H1 (cell line): ENCODE data around the gene NFIC. TPM values are rescaled to one million over a fixed set of nuclear protein-coding genes. Genes with fewer than 3 reads are reported as not detected.
"Not testable (repeated sequence)": the region's sequence is repeated elsewhere in the genome, so short reads cannot be mapped to it uniquely, and the experiment has no call there.

Experiments
- CTCF ChIA-PET: fragments of 300-600 bp; sonication (Branson Sonifier 250); formaldehyde crosslinking; loops from one replicate; lab custom pipeline; 2021; ENCODE audit not compliant: partially characterized antibody; lab: Charles Lee
- POLR2A ChIA-PET: fragments of 300-600 bp; sonication (Branson Sonifier 250); formaldehyde crosslinking; loops from one replicate; lab custom pipeline; 2021; ENCODE audit warnings: inconsistent platforms; ENCODE audit not compliant: partially characterized antibody; lab: Charles Lee
- DNase-seq, 2 experiments: peaks; one replicate each; pipeline versions ENCODE4 v3.0.0 to v3.0.0-alpha.2; 2010 to 2022; ENCODE audit warnings: low spot score in 2 of 2, low read depth in 1 of 2, mixed read lengths in 1 of 2
- FAIRE-seq: peaks from 2 replicates; lab custom pipeline; 2011; peaks lifted over from hg19 to GRCh38; lab: Jason Lieb, UNC
- H2AFZ ChIP-seq: 2 replicates; pipeline ENCODE4 v1.8.1; 2012; ENCODE audit warnings: low read length, inconsistent platforms
- H2AK5ac ChIP-seq: 2 replicates; pipeline ENCODE4 v1.6.1; 2013; ENCODE audit warnings: low read depth, low read length
- H2BK120ac ChIP-seq: replicated peaks from 2 replicates; pipeline ENCODE3; 2013; ENCODE audit warnings: low read depth, low read length, inconsistent platforms
- H2BK12ac ChIP-seq: 2 replicates; pipeline ENCODE4 v1.6.1; 2013; ENCODE audit warnings: low read depth, low read length
- H2BK15ac ChIP-seq: 2 replicates; pipeline ENCODE4 v1.6.1; 2013; ENCODE audit warnings: low read length
- H2BK20ac ChIP-seq: 2 replicates; pipeline ENCODE4 v1.6.1; 2013; ENCODE audit warnings: low read length
- H2BK5ac ChIP-seq: 2 replicates; pipeline ENCODE4 v1.6.1; 2013; ENCODE audit warnings: low read depth, low read length
- H3K14ac ChIP-seq: 2 replicates; pipeline ENCODE4 v1.6.1; 2013; ENCODE audit warnings: inconsistent platforms; ENCODE audit not compliant: insufficient read length
- H3K18ac ChIP-seq: 2 replicates; pipeline ENCODE4 v1.6.1; 2013; ENCODE audit warnings: low read length; ENCODE audit errors: extremely low read depth
- H3K23ac ChIP-seq: 2 replicates; pipeline ENCODE4 v1.6.1; 2013; ENCODE audit warnings: inconsistent platforms; ENCODE audit not compliant: insufficient read length
- H3K23me2 ChIP-seq: 2 replicates; pipeline ENCODE4 v1.6.1; 2013; ENCODE audit warnings: low read depth, low read length
- H3K27ac ChIP-seq: 2 replicates; pipeline ENCODE4 v1.6.1; 2011; ENCODE audit warnings: low read depth, low read length, inconsistent platforms
- H3K27me3 ChIP-seq, 4 experiments: replicated peaks in 1 of 4; 1 replicate in 1 of 4; 2 replicates in 3 of 4; pipeline versions ENCODE4 v1.6.1 to v1.8.1; 2011 to 2013; ENCODE audit warnings: low read length in 3 of 4, mild to moderate bottlenecking in 3 of 4, inconsistent platforms in 2 of 4, mixed read lengths in 2 of 4, moderate library complexity in 1 of 4; ENCODE audit not compliant: control insufficient read depth in 3 of 4, insufficient read depth in 3 of 4; ENCODE audit errors: extremely low read depth in 1 of 4
- H3K36me3 ChIP-seq, 4 experiments: 2 replicates each; pipeline versions ENCODE4 v1.6.1 to v1.8.1; 2011 to 2013; ENCODE audit warnings: mild to moderate bottlenecking in 4 of 4, low read length in 3 of 4, moderate library complexity in 2 of 4, control low read depth in 1 of 4, inconsistent platforms in 1 of 4; ENCODE audit not compliant: insufficient read depth in 4 of 4, control insufficient read depth in 2 of 4
- H3K4ac ChIP-seq: replicated peaks from 2 replicates; pipeline ENCODE3; 2013; ENCODE audit warnings: low read length, low read depth, mixed read lengths, inconsistent platforms; ENCODE audit not compliant: insufficient read length
- H3K4me1 ChIP-seq, 4 experiments: replicated peaks in 1 of 4; 1 replicate in 1 of 4; 2 replicates in 3 of 4; pipeline versions ENCODE4 v1.6.1 to v1.8.1; 2011 to 2013; ENCODE audit warnings: low read length in 3 of 4, inconsistent platforms in 2 of 4, mixed read lengths in 1 of 4; ENCODE audit not compliant: insufficient read depth in 4 of 4, control insufficient read depth in 3 of 4
- H3K4me2 ChIP-seq, 2 experiments: 2 replicates each; pipeline versions ENCODE4 v1.6.1 to v1.8.1; 2011 to 2013; ENCODE audit warnings: low read depth in 2 of 2, low read length in 2 of 2, control low read depth in 1 of 2, inconsistent platforms in 1 of 2, mild to moderate bottlenecking in 1 of 2; ENCODE audit not compliant: insufficient read depth in 1 of 2
- H3K4me3 ChIP-seq, 4 experiments: fragments of 200-600, 300-600 bp in 1 of 4; sonication (generic), shearing (Covaris generic), sonication (Bioruptor Twin) in 1 of 4; 2 replicates each; pipeline versions ENCODE4 v1.5.1 to v1.8.1; 2011 to 2016; ENCODE audit warnings: low read length in 4 of 4, low read depth in 3 of 4, control low read depth in 2 of 4, inconsistent platforms in 2 of 4, mild to moderate bottlenecking in 2 of 4, mixed read lengths in 1 of 4, moderate library complexity in 1 of 4; ENCODE audit not compliant: insufficient read depth in 2 of 4; ENCODE audit errors: extremely low read depth in 1 of 4
- H3K56ac ChIP-seq: replicated peaks from 2 replicates; pipeline ENCODE3; 2013; ENCODE audit warnings: low read depth, mild to moderate bottlenecking, mixed read lengths, low read length, inconsistent platforms; ENCODE audit not compliant: insufficient read length
- H3K79me1 ChIP-seq: 2 replicates; pipeline ENCODE4 v1.6.1; 2013; ENCODE audit warnings: low read depth, low read length, control low read depth
- H3K79me2 ChIP-seq, 2 experiments: 2 replicates each; pipeline versions ENCODE4 v1.6.1 to v1.8.1; 2012 to 2013; ENCODE audit warnings: low read length in 2 of 2, mild to moderate bottlenecking in 2 of 2, inconsistent platforms in 1 of 2; ENCODE audit not compliant: insufficient read depth in 2 of 2, control insufficient read depth in 1 of 2
- H3K9ac ChIP-seq, 4 experiments: replicated peaks in 1 of 4; 1 replicate in 1 of 4; 2 replicates in 3 of 4; pipeline versions ENCODE4 v1.6.1 to v1.8.1; 2011 to 2013; ENCODE audit warnings: low read depth in 3 of 4, low read length in 3 of 4, control low read depth in 2 of 4, mild to moderate bottlenecking in 2 of 4, moderate library complexity in 2 of 4, inconsistent platforms in 1 of 4; ENCODE audit errors: extremely low read depth in 1 of 4
- H3K9me3 ChIP-seq, 2 experiments: 2 replicates each; pipeline versions ENCODE4 v1.6.1 to v1.8.1; 2012 to 2013; ENCODE audit warnings: mild to moderate bottlenecking in 2 of 2, moderate library complexity in 2 of 2, control low read depth in 1 of 2, inconsistent platforms in 1 of 2, low read depth in 1 of 2, low read length in 1 of 2, mixed read lengths in 1 of 2; ENCODE audit not compliant: insufficient read depth in 2 of 2
- H4K20me1 ChIP-seq, 2 experiments: replicated peaks in 1 of 2; 2 replicates each; pipeline versions ENCODE3 to v1.8.1; 2011 to 2013; ENCODE audit warnings: inconsistent platforms in 2 of 2, low read length in 2 of 2, mild to moderate bottlenecking in 1 of 2; ENCODE audit not compliant: insufficient read depth in 2 of 2, control insufficient read depth in 1 of 2
- H4K5ac ChIP-seq: 2 replicates; pipeline ENCODE4 v1.6.1; 2013; ENCODE audit warnings: low read length, low read depth, mixed read lengths, inconsistent platforms; ENCODE audit not compliant: insufficient read length
- H4K8ac ChIP-seq: 2 replicates; pipeline ENCODE4 v1.8.0; 2013; ENCODE audit warnings: mild to moderate bottlenecking, moderate library complexity, low read length, inconsistent platforms; ENCODE audit not compliant: insufficient read depth; ENCODE audit errors: extremely low read depth
- H4K91ac ChIP-seq: replicated peaks from 2 replicates; pipeline ENCODE3; 2013; ENCODE audit warnings: low read length, mixed read lengths, inconsistent platforms; ENCODE audit not compliant: insufficient read length
- WGBS, 2 experiments: shearing (Covaris generic) in 1 of 2; methylation state at CpG; one replicate each; pipeline versions ENCODE4 v1.1.6 to v1.1.7; 2013 to 2015; ENCODE audit warnings: low lambda C conversion rate in 2 of 2, mixed read lengths in 2 of 2, inconsistent platforms in 1 of 2, low coverage in 1 of 2, missing lambda C conversion rate in 1 of 2; ENCODE audit not compliant: insufficient replicate concordance in 2 of 2, insufficient coverage in 1 of 2, insufficient read length in 1 of 2; ENCODE audit errors: extremely low coverage in 1 of 2, missing lambda C conversion rate in 1 of 2; 5-methylcytosine and 5-hydroxymethylcytosine counted together
- polyA plus RNA-seq, 7 experiments: library from polyadenylated mRNA; depleted of rRNA in 3 of 7; stranded (reverse) in 5 of 7; unstranded in 2 of 7; fragments of >200 nt in 5 of 7; fragments of 200-250 nt in 2 of 7; gene quantifications; 1 replicate in 5 of 7; 2 replicates in 1 of 7; 4 replicates in 1 of 7; pipeline versions ENCODE4 v1.2.1 to v1.2.3, GENCODE V29; 2011 to 2013; ENCODE audit warnings: missing spikeins in 2 of 7, mixed read lengths in 2 of 7
- total RNA-seq: library from RNA; stranded (reverse); fragmentation: NEBNext Ultra II Directional; extraction: Animal tissue kit (Norgen Biotek cat#: 25700); gene quantifications from 2 replicates; pipeline ENCODE4 v1.2.1, GENCODE V29; 2021

NFIC gene
- total and polyA plus RNA-seq, 2 of the 8 experiments (the other 6 are each of a cell fraction or from before 2014, with no cell fraction given) = 0.56 to 3.2 TPM

DNA sequence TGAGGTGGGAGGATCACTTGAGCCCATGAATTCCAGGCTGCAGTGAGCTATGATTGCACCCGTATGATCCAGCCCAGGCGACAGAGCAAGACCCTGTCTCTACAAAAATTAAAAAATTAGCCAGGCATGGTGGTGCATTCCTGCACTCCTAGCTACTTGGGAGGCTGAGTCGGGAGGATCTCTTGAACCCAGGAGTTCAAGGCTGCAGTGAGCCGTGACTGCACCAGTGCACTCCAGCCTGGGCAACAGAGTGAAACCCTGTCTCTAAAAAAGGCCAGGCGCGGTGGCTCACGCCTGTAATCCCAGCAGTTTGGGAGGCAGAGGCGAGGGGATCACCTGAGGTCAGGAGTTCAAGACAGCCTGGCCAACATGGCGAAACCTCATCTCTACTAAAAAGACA is 23.4 kb upstream of the NFIC start:
- H3K9ac ChIP-seq, H2AK5ac ChIP-seq, H3K36me3 ChIP-seq, H3K27me3 ChIP-seq, DNase-seq, H3K23ac ChIP-seq, H3K4me3 ChIP-seq, H3K23me2 ChIP-seq, H3K56ac ChIP-seq, H3K9me3 ChIP-seq, H3K14ac ChIP-seq, H2BK5ac ChIP-seq, POLR2A ChIA-PET, H4K91ac ChIP-seq, H2BK15ac ChIP-seq, H3K18ac ChIP-seq, H3K4me2 ChIP-seq, H2BK120ac ChIP-seq, H3K79me2 ChIP-seq, H2BK12ac ChIP-seq, H4K5ac ChIP-seq, H4K8ac ChIP-seq, H2AFZ ChIP-seq, H4K20me1 ChIP-seq, H3K79me1 ChIP-seq, H3K4ac ChIP-seq, H3K27ac ChIP-seq, H2BK20ac ChIP-seq, FAIRE-seq, H3K4me1 ChIP-seq: not testable (repeated sequence)
- CTCF ChIA-PET = interaction anchor here (1.0 to 7.3 kb wide), 6 partner anchors 16 to 142 kb away, joined by 3 to 77 read pairs (median 6); no protein-coding TSS in a partner anchor
- 87% methylated on average over 9 of the region's 9 CpGs; no CpG with 5 or more reads in 1 of the 2 experiments for WGBS, 2 experiments
